Endometrium (tissue), 2 donors: ENCODE results near the gene MARVELD1.
"Not testable (repeated sequence)": the region's sequence is repeated elsewhere in the genome, so short reads cannot be mapped to it uniquely, and the experiment has no call there.

Source experiments
- FAIRE-seq: peaks from 2 replicates; lab custom pipeline; 2012; peaks lifted over from hg19 to GRCh38; lab: Jason Lieb, UNC
- donor health status: control.
- donor health status: control.

The MARVELD1 gene

DNA sequence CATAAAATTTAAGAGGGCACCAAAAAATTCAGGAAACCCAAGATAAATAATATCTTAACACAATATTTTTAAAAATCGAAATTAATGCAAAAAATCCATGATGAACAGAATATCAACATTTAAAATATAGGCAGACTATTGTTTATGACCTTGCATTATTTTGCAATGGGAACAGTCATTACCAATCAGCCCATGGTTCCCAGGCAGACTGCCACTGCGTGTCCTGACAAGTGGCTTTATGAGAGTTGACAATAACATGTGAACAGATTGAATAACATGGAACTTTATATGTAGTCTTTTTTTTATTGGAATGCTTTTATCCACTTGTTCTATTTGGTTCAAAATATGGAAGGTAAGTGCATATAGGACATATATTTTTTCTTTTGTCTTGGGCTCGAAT, 23.4 kb upstream of the MARVELD1 start:
- no peak for FAIRE-seq

DNA sequence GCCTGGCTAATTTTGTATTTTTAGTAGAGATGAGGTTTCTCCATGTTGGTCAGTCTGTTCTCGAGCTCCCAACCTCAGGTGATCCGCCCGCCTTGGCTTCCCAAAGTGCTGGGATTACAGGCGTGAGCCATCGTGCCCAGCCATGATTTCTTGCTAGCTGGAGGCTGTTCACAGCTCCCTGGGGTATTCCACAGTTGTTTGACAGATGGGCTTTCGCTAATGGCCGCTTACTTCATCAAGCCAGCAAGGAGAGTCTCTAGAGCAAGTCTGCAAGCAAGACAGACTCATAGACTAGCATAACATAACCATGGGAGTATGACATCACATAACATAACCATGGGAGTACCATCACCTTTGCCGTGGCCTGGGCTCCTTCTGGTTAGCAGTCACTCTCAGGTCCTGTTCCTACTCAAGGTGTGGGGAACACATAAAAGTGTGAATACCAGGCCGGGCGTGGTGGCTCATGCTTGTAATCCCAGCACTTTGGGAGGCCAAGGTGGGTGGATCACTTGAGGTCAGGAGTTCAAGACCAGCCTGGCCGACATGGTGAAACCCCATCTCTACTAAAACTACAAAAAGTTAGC, 15.4 kb upstream of the MARVELD1 start:
- not testable (repeated sequence) for FAIRE-seq

DNA sequence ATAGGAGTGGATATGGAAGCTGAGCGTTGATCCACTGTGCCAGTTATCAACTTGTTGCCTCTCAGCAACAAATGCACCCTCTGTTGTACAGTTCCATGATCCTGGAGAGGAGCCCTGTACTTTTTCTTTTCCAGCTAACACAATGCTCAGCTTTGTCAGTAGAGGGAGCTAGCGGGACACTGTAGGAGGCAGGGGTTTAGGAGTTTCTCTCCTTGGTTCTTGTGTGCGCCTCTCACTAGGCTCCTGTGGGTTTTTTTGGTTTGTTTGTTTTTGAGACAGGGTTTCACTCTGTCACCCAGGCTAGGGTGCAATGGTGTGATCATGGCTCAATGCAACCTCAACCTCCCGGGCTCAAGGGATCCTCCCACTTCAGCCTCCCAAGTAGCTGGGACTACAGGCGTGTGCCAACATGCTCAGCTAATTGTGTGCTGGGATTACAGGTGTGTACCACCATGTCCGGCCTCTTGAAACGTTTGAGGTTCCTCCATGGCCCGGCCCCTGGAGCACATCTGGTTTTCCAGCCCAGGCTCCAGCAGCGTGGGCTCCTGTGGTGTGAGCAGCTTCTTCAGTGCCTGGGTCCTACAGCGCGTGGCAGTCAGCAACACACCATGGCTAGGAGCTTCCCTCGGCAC, 12.0 kb upstream of the MARVELD1 start:
- no peak for FAIRE-seq

DNA sequence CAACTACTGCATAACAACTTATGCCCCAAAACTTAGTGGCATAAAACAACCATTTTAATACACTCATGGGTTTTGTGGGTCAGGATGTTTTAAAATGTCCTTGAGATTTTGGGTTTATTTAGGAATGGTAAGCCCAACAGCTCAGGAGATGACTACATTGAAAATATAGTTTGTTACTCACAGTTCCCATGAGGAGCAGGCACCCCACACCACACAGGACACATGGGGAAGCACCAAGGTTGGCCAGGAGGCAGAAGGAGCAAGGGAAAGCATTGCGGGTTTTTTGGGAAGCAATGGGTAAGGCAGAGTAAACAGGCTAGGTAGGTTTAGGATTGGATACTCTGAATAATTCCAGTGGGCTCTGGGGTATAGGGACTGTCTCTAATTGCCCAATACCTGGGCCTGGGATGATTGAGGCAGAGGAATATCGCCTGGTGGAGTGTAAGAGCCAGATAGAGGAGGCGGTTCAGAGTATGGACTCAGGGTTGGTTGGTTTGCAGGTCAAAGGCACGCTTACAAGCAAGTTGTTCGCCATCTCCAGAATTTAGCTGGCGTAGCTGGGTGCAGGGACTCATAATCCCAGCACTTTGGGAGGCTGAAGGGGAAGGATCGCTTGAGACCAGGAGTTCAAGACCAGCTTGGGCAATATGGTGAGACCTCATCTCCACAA, 10.0 kb upstream of the MARVELD1 start:
- FAIRE-seq = no peak

DNA sequence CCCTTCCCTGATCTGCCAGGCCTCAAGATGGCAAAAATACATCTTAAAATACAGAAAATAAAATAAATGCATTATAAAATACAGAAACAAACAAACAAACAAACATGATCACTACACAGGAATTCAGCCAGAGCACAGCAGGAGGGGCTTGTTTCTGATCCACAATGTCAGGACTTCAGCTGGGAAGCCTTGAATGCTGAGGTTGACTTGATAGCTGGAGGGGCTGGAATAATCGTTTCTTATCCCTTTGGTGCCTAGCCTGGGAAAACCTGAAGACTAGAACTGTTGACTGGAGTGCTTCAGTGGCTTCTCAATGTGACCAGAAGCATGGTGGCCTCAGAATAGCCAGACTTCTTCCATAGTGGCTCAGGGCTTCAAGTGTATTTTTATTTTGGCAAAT, 9.2 kb upstream of the MARVELD1 start:
- FAIRE-seq = no peak

DNA sequence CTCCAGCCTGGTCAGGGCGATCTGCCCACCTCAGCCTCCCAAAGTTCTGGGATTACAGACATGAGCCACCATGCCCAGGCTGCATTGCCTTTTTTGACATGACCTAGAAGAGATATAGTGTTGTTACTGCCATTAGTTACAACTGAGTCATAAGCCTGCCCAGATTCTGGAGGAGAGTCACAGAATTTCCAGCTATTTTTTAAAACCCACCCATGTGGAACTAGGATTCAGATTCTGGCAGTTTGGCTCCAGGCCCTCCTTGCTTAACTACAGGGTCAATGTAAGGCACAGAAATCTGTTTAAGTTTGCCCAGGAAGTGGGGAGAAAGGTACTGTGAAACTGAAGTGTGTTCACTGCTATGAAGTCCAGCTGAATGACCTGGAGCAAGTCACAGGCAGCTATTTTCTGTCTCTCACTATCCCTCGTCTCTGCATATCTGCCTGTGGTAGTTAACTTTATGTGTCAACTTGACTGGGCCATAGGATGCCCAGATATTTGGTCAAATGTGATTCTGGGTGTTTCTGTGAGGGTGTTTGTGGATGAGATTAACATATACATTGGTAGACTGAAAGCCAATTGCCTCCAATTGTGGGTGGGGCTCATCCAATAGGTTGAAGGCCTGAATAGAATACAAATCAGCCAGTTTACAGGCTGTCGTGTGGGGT, 8.4 kb upstream of the MARVELD1 start:
- FAIRE-seq = no peak

DNA sequence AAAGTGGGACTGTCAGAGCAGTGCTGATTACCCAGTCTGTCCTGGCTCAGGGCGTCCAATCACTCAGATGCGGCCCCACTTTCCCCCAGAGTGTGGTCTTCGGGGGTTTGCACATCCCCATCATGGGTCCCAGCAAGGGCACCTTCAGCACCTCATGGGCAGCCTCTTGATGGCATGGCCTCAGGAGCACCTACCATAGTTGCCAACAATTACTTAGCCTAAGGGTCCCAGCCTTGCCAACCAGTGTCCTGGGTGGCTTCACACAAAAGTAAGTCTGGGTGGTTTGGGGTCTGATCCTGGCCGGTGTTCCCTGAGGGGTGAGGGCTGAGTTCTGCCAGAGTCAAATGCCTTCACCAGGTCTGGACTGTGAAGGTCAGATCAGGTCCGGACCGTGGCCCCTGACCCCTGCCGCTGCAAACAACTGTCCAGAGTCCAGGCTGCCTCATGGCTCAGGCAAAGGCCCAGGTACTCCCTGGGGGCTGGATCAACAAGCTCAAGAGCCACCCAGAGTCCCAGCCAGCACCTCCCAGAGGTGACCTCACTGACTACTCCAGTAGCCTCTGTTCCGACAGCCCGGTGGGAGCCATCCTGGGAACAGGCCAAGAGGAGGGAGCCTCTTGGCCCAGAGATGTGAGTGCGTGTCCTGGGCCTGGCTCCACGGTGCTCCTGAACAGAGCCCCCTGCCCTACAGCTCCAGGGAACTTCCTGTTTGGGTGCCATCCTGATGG, 6.2 kb upstream of the MARVELD1 start:
- FAIRE-seq = no peak

DNA sequence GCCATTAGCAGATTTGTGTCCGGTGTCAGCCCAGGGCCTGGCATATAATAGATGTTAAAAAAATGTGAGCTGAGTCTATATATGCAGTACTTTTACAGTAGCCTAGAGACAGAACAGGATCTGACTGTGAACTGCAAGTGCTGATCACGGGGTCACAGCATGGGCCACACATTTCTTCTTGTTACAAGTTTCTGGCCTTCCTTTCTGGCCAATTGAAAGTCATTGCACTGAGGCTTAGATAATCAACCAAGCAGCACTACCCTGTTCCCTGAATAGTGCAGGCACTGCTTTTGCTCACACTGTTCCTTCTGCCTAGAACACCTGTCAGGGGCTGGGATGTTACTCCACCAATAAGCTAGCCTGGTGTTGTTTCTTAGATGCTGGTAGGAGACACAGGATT, 5.4 kb upstream of the MARVELD1 start:
- FAIRE-seq = no peak

DNA sequence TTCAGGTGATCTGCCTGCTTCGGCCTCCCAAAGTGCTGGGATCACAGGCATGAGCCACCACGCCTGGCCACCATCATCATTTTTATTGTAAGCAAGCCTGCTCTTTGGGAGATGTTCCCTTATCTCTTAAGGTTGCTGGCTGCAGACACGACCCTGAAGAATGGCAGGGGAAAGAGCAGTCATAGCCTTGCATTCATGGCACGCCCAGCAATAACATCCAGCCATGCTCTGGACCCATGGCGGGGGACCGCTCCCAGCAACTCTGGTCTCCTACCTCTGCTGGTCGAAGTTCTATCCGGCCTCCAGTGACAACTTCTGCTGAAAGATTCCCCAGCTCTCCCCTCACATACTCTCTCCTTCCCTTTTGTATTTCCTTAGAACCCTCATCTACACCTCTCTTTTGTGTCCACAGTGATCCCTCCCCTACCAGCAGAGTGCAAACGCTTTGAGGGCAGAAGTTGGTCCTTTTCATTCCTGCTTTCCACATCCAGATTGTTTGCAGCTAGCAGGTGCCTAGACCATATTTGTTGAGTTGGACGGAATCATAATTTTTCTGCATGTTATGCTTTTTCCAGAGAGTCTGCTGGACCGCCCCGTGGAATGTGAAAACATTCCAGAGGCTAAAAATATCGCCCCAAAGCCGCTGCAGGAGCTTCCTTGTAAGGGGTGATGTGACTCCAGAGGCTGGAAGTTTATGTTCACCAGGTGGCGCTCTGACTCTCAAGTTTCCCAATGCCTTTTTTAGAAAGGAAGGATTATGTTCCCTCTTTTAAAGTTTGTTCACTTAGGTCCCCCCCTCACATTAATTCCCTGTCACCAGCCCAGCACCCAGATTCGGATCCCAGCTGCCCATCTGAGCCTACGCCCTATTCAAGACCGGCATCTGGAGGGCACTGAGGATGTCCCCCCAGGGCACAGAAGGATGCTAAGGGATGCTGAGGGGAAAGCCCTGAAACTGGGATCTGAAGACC, 4.3 kb upstream of the MARVELD1 start:
- peak; percentile 58 for FAIRE-seq

DNA sequence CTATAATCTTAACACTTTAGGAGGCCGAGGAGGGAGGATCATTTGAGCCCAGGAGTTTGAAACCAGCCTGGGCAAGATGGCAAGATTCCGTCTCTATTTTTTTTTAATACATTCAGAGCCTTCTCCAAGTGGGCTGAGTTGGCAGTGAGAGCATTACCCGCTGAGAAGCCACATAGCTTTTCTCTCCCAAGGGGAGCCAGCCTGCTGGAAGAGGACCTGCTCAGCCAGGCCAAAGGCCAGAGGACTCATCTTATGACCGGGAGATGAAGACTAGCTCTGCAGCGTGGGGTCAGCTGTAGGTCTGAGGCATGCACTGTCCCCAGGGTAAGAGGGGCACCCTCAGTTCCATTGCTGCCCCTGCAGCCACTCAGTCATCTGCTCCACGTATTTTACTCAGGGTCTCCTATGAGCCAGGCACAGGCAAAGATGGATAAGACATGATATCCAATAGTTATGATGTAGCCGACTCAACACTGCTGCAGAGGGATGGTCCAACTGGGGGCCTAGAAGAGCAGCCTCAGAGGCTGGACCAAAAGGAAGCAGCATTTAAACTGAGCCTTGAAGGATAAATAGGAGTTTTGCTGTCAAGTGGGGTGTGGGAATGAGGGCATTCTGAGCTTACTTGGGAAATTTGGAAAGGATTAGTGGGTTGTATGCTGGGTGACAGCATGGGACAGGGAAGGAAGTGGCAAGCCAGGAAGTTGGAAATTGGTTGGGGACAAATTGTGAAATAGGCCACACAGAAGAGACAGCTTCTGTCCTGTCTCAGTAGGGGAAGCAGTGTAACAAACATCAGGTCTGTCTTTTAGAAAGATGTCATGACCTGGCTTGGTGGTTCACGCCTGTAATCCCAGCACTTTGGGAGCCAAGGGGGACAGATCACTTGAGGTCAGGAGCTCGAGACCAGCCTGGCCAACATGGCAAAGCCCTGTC, 1.6 kb upstream of the MARVELD1 start:
- no peak for FAIRE-seq

DNA sequence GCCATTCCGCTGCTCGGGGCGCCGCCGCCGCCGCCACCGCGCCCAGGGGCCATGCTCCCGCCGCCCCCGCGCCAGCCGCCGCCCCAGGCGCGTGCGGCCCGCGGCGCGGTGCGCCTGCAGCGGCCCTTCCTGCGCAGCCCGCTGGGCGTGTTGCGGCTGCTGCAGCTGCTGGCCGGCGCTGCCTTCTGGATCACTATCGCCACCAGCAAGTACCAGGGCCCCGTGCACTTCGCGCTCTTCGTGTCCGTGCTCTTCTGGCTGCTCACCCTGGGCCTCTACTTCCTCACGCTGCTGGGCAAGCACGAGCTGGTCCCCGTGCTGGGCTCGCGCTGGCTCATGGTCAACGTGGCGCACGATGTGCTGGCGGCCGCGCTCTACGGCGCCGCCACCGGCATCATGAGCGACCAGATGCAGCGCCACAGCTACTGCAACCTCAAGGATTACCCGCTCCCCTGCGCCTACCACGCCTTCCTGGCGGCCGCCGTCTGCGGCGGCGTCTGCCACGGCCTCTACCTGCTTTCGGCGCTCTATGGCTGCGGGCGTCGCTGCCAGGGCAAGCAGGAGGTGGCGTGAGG, 383 bp downstream of the MARVELD1 start:
- FAIRE-seq = no peak

DNA sequence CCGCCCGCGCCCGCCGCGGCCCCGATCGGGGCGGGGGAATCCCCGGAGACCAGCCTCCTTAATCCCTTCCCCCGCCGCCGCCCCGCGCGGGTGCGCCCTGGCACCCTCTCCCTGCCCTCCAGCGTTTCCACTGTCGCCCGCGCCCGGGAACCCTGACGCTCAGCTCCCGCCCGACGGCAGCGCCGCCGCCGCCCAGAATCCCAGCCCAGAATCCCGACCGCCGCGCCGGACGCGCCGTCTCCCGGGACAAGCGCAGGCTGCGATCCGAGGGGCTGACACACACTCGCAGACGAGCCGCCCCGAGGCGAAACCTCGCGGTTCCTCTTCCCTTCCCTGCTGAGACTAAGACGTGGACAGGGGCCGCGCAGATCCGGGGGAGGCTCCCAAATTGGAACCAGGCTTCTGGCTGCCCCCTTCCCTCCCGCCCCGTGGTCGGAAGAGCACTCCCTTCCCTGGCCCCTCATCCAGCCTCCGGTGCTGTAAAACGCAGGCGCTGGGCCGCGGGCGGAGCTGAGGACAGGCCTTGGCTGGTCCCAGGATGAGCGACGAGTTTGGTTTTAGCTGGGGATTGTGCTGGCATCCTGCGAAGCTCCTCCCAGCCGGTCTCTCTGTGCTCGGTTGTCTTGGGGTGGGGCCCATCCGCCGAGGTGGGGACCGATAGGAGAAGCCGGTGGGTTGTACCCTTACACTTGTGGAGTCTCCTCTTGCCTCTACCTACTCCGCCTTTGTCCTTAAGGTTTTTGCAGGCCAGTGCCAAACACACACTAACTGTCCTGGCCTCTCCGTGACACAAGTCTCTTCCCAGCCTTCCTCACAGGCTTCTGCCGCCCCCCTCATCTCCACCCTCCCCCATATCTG, 1.1 kb downstream of the MARVELD1 start:
- no peak for FAIRE-seq

DNA sequence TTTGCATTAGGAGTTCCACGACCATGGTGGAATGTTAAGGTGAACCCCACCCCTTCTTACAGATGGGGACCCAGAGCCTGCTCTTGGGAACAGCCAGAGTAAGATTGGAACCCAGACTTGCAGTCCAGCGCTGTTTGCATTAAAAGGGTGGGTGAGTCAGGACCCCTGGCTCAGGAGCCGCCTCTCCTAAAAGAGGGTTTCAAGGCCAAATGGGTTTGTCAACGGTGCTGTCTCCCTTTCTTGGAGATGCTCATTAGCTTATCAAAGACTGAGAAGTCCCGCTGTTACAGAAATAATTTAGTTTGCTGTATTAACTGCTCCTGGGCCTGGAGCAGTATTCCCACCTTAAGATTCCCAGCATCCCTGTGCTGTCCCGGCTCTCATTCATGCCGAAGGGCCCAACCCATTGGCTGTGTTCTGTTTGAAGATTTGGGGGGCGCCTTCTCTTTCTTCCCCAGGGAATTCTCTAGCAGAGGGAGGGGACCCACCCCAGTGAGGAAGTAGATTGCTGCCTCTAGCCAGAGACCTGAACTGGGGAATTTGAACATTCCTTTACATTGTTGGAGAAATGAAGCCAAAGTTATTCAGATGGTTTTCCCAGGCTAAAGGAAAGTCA, 1.8 kb downstream of the MARVELD1 start:
- FAIRE-seq = no peak

DNA sequence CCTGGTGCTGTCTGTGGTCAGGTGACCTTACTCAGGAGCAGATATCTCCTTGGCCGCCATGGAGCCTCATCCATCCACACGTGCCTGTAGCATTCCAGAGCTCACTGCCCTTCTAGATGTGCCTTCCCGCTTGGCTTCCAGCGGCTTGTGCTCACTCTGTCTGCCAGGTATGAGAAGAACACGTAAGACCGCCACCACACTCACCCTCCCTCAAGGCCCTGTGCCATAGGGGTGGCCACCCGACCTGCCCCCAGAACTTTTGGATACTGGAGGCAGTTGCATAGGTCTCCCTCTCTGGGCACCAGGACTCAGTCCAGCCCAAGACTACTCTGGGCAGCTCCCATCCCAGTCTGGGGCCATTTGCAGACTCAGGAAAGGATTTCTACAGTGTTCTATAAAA, 4.1 kb downstream of the MARVELD1 start:
- no peak for FAIRE-seq

DNA sequence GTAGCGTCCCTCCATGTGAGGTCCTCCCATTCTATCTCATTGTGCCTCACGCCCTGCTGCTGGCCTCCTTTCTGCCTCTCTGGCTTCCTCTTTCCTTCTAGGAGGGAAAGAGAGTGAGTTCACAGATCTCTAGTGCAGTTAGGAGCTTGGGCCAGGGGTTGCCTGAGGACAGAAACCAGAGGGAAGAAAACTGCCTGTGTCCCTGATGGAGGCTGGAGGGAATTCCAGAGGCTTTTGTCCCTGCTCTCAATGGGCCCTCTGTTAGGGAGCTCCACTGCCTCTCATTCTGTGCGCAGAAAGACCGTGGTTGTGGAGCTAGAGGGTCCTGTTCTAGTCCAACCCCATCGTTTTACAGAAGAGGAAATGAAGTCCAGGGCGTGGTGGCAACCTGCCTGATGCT, 4.6 kb downstream of the MARVELD1 start:
- FAIRE-seq = no peak

DNA sequence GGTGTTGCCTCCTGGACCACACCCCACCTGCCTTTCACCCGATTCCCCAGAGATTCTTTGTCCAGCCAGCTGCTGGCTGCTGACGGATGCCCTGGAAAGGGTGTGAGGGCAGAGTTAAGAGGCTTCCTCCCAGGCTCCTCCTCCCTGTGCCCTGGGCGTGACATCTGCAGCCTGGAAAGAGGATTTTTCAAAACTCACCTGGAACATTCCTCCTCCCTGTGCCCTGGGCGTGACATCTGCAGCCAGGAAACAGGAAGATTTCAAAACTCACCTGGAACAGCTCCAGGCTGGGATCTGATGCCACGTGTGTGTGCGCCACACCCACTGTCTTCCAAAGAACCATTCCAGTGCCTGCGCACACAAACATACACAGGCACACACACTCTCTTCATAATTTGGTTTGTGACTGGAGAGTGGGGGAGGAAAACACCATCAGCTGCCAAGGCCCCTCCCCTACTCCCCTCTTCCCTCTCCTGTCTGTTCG, 5.2 kb downstream of the MARVELD1 start:
- FAIRE-seq = no peak

DNA sequence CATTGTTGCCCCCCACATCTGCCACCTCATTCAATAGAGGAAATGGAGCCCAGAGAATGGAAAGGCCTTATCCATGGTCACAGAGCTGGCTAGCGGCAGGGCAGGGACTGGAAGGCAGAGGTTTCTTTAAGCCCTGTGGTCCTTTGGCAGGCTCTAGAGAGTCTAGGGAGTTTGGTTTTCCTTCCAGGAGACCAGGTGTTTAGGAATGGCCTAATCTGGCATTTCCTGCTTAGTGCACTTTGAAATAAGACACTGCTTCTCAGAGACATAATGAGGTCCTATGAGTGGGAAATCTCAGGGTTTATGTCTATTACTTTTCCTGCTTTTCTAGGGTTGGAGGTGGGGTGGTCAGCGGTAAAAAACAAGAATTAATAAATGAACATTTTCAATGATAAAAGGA, 6.1 kb downstream of the MARVELD1 start:
- no peak for FAIRE-seq
